GM12872 (cell line): Measurements from ENCODE around the gene SERF1B.
"Not testable (repeated sequence)": the region's sequence is repeated elsewhere in the genome, so short reads cannot be mapped to it uniquely, and the experiment has no call there.

ENCODE experiments used
- CTCF ChIP-seq: IDR thresholded peaks from 3 replicates; pipeline ENCODE4 v1.5.1; 2011; ENCODE audit warnings: low read depth, mild to moderate bottlenecking, low read length, moderate library complexity; ENCODE audit not compliant: insufficient read depth

Gene SERF1B

GRCh38 chr5:70025106-70025844, at the start of gene SERF1B:
SERF1B (plus strand) TSS chr5:70025251; CDS start chr5:70025452, 201 bp downstream.
- TF ChIP-seq CTCF: not testable (repeated sequence)
